Fibroblast of skin of left biceps (primary cell): Measurements from ENCODE around the gene ENC1.
"Not testable (repeated sequence)": the region's sequence is repeated elsewhere in the genome, so short reads cannot be mapped to it uniquely, and the experiment has no call there.

ENCODE experiments used
- DNase-seq, 2 experiments: peaks; one replicate each; pipeline ENCODE4 v3.0.0-alpha.2; 2013; ENCODE audit warnings: low read depth in 2 of 2

Gene ENC1, protein sequence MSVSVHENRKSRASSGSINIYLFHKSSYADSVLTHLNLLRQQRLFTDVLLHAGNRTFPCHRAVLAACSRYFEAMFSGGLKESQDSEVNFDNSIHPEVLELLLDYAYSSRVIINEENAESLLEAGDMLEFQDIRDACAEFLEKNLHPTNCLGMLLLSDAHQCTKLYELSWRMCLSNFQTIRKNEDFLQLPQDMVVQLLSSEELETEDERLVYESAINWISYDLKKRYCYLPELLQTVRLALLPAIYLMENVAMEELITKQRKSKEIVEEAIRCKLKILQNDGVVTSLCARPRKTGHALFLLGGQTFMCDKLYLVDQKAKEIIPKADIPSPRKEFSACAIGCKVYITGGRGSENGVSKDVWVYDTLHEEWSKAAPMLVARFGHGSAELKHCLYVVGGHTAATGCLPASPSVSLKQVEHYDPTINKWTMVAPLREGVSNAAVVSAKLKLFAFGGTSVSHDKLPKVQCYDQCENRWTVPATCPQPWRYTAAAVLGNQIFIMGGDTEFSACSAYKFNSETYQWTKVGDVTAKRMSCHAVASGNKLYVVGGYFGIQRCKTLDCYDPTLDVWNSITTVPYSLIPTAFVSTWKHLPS

DNA sequence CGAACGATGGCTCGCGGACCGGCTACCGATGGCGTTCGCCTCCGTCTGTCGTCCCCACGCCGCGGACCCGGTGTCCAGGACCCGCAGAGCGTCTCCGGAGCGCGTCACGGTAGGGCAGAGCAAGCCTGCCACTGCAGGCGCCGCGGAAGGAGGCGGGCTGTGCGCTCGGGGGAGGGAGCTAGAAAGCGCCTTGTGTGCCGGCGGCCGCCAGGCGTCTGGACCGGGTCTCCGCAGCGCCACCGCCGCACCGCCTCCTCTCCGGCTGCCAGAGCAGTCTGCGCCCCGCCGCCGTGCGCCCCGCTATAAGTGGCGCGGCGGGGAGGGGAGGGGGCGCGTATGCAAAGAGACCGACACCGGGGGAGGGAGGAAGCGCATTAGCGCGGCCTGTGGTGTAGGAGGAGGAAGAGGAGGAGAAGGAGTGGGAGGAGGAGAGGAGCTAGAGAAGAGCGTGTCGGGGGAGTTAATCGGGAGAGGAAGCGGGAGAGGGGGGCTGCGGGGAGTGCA is at the start of gene ENC1:
Gene ENC1 (minus strand): TSS at position 279 of the 504 bp plus-strand sequence. CDS start 4,243 bp downstream, outside the sequence.
- peak; percentile 66 for DNase-seq

DNA sequence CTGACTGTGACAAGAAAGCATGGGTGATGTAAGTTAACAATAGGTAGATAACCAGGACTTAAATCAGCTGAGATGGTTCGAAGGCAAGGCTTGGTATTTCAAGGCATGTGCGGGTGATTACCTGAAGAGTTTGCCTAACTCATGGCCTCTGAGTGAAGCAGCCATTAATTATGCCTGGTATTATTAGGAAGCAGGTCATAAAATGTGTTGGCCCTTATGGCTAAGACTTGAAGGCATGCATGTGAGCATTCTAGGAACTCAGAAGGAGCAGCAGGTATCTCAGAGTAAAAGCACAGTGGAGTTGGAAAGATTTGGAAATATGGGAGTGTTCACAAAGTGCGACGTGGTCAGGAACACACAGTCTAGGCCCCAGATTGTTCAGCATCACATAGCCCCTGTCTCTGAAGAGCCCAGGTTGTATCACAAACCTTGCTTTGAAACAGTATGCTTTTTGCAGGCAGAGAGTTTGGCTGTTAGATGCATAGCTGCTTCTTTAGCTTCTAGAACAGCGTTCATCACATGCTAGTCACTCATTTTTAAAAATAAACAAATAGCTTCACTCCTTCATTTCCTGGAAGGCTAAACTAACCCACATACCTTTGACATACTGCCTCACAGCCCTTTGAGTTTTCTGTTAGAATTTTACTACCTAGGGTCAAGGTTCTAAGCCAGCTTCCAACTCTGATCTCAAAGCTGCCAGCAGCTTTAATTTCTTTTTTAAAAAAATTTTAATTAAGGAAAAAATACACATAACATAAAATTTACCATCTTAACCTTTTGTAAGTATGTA is 46.6 kb upstream of the ENC1 start:
- DNase-seq = no peak

DNA sequence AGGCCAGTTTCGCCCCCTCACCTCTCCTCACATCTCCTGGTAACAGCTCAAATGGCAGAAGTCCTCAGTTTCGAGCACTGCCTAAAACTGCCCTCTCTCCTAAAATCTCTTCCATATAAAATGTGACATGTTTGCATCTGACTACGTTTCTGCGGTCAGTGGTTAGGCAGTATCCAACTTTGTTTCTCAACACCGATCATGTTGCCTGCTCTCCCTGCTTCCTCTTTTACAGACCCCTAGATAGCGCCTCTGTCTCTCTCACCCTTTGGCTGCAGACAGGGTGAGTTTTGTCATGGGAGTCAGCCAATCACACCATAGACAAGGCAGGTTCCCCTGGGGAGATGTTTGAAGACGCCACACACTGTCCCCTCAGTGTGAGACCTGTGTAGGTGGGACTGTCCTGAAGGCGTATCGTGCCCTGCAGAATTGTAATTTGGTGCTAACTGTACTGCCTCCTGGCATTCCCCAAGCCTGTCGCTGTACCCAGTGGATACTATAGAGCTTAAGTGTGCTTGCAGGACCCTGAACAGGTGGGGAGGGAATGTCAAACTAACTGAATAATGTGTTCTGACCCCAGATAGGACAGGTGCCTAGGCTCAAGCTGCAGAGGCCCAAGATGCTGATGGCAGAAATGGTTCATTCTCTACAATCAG is 45.6 kb upstream of the ENC1 start:
- no peak for DNase-seq

DNA sequence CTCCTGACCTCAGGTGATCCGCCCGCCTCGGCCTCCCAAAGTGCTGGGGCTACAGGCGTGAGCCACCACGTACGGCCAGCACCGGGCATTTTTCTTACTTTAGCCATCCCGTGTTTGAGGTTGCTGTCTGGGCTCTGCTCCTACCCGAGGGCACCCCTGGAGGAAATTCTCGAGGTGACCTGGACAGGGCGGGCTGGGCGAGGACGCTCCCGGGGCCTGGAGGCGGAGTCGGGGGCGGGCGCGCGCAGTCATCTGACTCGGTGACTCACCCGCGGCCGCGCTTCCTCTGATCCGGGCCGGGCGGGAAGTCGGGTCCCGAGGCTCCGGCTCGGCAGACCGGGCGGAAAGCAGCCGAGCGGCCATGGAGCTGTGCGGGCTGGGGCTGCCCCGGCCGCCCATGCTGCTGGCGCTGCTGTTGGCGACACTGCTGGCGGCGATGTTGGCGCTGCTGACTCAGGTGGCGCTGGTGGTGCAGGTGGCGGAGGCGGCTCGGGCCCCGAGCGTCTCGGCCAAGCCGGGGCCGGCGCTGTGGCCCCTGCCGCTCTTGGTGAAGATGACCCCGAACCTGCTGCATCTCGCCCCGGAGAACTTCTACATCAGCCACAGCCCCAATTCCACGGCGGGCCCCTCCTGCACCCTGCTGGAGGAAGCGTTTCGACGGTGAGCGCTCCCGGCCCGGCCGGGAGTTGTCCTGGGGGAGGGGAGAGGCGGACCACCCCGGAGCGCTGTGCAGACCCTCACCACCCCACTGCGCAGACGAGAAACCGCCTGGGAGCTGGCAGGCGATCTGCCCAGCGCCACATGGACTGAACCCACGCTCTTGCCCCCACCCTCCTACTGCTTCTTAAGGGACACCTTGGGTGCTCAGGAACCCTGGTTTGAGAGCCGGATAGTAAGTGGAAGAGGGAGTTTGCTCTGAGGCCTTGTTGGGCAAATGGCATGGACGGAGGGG is 44.6 kb upstream of the ENC1 start, which contains the start of gene HEXB:
Gene HEXB (plus strand): TSS at position 334 of the 952 bp plus-strand sequence. CDS start 28 bp downstream, at position 362.
- peak; percentile 34 to 51 for DNase-seq

DNA sequence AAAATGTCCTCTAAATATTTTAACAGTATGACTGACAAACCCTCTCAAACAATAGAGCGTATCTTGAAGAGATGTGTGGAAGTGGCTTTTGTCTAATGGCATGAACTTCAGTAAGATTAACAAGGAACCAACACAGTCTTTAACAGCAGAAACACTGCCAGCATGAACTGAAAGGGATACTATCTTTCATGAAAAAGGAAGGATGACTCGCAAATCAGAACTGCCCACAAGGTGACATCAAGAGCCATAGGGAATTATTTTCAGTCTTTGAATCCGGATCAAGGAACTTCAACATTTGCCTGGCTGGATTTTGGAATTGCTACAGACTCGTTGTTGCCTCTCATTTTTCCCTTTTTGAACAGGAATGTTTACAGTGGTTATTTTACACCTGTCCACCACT is 39.4 kb upstream of the ENC1 start:
- DNase-seq = no peak

DNA sequence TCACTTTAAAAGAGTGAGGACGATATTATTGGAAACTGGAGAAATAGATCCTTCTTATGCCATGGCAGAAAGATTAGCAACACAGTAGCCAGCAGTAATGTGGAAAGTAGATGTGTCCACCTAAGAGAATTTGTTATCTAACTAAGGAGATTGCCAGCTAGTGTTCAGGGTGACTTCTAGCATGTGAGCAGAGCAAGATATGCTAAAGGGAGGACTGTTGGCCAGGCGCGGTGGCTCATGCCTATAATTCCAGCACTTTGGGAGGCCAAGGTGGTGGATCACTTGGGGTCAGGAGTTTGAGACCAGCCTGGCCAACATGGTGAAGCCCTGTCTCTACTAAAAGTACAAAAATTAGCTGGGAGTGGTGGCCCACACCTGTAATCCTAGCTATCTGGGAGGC is 38.8 kb upstream of the ENC1 start:
- DNase-seq = not testable (repeated sequence)

DNA sequence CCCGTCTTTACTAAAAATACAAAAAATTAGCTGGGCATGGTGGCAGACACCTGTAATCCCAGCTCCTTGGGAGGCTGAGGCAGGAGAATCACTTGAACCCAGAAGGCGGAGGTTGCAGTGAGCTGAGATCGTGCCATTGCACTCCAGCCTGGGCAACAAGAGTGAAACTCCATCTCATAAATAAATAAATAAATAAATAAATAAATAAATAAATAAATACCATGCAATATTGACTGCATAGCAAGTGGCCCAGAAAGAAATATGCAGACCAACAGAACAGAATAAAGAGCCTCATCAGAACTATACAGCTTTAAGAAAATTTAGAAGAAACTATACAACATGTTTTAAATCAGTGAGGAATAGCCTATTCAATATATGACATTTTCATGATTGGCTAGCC is 37.6 kb upstream of the ENC1 start:
- DNase-seq = not testable (repeated sequence)

DNA sequence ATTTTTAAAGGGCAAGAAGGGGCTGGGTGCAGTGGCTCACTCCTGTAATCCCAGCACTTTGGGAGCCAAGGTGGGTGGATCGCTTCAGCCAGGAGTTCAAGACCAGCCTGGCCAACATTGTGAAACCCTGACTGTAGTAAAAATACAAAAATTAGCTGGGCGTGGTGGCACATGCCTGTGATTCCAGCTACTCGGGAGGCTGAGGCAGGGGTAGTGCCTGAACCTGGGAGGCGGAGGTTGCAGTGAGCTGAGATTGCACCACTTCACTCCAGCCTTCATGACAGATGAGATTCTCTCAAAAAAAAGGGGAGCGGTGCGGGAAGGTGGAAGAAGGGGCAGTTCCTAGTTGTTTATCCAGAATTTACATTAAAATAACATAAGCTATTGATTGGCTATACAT is 35.9 kb upstream of the ENC1 start:
- not testable (repeated sequence) for DNase-seq

DNA sequence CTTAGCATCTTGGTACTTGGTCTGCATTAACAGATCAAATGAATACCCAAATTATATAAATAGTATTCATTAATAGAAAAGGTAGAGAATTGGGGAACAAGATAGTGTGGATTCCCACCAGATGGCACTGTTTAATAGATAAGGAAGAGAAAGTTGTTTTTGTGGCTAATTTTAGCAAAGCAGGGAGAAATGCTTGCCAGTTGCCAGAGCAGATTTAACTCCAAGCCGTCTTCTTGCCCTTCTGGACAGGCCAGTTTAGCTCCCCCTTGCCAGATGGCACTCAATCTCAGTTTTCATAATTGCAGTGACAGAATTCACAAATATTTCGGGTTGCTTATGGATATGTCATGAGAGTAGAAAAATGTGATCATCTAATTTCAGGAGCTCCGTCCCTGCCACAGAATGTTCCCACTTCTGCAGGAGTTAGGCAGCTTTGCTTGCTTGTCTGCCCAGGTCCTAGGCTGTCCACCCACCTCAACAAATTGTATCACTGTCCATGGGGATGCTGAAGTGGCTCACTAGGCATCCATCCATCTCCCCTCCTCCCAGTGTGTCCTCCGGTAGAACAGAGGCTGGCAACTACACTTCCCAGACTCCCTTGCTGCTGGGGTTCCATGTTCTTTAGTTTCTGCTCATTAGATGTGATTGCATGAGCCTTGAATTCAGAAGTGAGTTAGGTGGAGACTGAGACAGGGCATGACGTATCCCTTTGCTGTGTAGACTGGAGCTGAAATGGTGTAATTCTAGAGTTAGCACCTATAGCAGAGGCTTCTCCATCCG is 32.7 kb upstream of the ENC1 start:
- peak in 1 of 2 experiments; percentile 14 for DNase-seq

DNA sequence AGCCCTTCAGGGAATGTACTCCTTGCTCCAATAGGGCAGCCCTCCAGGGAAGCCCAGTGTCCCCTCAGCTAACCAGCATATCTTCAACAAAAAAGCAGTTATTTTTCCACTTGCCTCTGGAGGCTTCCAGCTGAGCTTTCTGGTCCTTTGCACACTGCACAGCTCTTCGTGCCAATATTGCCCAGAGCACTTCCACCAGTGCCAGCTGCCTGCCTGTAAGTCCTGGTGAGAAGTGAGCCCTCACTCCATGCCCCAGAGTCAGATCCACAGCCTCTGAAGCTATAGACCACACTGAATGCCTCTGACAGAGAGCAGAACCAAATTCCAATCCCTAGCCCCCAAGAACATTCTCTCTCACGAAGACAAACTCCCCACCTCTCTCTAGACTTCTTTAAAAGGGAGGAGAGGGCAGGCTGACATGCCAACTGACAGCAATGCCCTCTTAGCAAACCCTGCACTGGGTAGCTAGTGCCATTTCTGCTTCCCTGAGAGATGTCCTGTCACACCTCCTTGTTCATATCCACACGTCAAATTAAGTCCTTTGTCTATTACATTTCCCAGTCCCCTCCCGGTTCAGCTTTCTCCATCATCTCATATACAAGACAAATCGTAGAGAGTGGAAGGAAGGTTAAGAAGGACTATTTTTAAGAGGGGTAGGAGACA is 31.8 kb upstream of the ENC1 start:
- no peak for DNase-seq

DNA sequence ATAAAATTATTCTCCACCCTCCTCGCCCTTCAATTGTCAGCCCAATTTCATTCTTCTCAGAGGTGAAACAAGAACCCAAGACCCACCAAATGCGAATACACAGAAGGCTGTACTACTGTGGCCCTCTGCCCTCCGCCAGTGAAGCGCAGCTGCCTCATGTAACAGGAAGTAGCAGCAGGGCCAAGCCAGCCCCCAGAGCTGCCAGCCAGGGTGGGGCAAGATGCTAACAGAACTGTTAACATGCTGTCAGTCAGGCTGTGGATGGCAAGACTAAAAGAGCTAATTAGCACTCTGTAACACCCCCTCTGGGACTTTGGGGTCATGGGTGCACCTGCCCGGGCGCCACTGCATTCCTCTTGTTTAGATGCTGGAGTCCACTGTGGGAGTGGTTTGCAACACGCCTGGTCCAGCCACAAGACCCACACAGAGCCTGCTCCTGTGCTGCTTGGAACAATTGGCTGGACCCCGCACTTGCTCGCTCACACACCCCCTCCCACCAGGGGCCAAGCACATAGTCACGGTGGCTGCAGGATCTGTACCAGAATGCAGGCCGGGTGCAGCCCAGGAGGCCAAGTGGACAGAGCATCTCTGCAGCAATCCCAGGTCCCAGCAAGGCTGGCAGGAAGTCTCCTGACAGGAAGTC is 30.0 kb upstream of the ENC1 start:
- DNase-seq = no peak

DNA sequence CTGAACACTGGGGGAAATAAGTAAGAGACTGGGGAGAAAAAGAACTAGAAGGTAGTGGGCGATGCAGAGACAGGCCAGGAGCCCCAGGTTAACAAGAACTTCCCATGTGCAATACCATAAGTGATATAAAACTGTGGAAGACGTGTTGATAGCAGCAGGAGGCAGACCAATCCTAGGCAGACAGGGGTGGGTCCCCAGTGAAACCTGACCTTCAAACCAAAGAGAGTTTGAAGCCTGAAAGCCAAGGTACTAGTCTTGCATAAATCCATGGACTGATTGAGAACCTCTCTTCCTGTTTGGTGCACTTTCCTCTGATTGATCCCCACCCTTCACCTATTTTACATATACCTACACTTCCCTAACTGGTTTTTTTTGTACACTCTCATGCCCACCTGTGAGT is 29.3 kb upstream of the ENC1 start:
- DNase-seq = no peak

DNA sequence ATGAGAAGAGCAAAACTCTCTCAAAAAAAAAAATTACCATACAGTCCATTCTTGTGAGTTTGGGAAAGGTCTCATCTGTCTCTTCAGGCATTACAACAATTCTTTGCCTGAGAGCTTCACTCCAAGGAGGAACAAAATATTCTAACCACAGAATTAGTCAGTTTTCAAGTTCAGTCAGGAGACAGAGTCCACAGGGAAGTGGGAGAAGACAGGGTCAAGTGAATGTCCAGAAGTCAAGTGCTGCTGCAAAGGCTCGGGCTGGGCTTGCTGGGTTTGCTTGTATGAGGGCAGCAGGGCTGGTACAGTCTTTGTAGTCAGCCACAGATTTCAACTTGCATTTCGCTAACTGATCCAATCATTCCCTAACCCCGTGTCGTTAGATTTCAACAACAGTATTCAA is 26.9 kb upstream of the ENC1 start:
- no peak for DNase-seq

DNA sequence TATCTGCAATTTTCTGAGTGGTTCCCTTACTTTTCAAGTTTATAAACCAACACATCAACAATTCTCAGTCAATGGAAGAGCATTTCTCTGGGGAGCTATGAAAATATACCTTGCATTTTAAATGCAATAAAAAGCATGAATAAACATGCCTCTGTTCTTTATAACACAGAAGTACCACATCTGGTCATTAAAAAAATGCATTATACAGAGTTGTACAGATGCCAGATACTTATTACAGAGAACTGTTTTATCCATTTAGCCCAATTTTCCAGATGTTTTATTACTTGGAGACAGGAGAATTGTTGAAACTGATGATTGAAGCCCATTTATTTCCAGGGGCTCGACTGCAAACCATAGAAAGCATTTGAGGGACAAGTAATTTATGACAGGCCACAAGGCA is 25.3 kb upstream of the ENC1 start:
- no peak for DNase-seq

DNA sequence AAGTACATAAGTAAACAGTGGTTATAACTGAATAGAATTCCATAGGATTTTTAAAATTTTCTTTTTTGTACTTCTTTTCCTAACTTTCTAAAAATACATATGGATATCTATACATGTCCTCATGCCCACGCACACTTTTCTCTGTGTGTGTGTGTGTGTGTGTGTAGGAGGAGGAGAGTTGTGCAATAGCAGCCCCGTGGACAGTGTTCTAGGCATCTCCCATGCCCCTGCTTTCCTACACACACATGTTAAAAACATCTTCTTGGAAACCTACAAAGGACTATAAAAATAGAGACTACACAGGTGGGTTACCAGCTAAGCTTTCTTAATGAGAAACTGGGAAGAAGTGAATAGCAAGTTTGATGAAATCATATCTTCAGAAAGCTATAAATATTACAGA is 24.7 kb upstream of the ENC1 start:
- no peak for DNase-seq

DNA sequence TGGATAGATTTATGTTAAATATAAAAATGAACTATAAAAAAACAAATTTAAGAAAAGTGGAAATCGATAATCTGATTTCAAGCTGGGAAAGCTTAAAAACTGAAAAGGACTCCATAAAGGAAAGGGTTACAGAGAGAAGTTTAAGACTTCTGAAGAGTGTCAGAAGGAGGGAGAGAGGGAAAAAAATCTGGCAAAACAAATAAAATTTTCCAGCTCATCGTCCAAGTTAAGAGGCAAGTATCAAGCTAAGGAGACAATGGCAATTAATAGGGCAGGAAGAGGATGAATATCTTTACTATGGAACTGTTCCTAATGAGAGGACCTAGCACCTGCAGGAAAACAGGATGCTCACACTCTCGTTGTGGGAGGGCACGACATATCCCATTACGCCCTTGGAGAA is 24.0 kb upstream of the ENC1 start:
- no peak for DNase-seq

DNA sequence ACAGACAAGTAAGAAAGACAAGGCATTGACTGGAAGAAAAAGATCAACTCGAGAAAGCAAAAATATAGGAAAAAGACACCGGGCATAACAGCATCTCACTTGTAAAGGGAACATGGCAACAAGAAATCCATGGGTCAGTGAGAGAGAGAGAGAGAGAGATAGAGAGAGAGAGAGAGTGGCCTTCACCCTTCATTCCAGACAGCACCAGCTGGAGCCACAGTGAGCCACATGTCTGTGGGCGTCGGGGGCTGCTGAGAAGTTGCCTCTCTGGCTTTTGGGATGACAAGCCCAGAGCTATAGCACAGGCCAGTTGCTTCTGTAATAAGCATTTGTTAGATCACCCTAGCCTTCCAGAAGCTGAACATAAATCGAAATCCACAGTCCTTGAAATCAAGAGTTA is 20.3 kb upstream of the ENC1 start:
- no peak for DNase-seq

DNA sequence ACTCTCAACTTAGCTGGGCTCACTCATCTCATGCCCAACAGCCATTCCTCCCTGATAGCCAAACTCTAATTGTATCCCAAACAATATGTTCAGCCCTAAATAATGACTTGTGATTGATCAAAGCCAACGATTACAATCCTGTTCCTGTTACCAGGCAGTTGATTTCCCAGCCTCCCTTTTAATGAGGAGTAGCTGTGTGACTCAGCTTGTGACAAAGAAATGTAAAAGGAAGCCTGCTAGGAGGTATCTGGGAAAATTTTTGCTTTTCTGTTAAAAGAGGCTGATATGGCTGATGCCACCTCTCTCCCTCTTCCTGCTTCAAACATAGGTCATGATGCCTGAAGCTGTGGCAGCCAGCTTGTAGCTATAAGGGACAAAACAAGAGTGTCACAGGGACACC is 19.6 kb upstream of the ENC1 start:
- DNase-seq = no peak

DNA sequence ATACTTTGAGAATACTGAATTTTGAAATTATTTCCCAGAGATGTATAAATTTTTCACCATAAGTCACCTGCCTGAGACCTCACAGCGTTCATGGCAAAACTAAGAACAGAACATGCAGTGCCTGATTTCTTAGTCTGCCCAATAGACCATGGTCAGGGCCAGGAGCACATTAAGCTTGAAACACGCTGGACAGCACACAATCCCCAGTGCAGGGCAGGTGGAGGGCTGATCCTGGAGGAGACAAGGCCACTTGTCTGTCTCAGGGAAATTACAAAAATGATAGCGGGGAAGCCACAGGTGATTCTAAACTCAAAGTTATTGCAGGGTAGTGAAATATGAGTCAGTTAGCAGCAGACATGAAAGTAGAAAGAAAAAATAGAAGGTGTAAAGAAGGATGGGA is 18.6 kb upstream of the ENC1 start:
- no peak for DNase-seq
